SU-DHL-6 (cell line): ENCODE results near the gene MAPK10.

Experiments used
- H2AFZ ChIP-seq: fragments of 200-600 bp; sonication (generic); 2 replicates; pipeline ENCODE4 v1.6.1; 2014; ENCODE audit warnings: low read depth, mild to moderate bottlenecking, moderate library complexity, mixed read lengths, antibody characterized with exemption, low read length; ENCODE audit not compliant: severe bottlenecking
- H3F3A ChIP-seq: fragments of 200-600 bp; shearing (Covaris generic); 2 replicates; pipeline ENCODE4 v1.6.0; 2016; ENCODE audit warnings: antibody characterized with exemption, mild to moderate bottlenecking; ENCODE audit not compliant: insufficient read depth
- H3K27ac ChIP-seq: fragments of 200-600 bp; sonication (generic); 2 replicates; pipeline ENCODE4 v1.5.1; 2016; ENCODE audit warnings: low read depth, mild to moderate bottlenecking, low read length, moderate library complexity, mixed read lengths
- H3K27me3 ChIP-seq: fragments of 200-600 bp; sonication (generic), shearing (Covaris generic); 2 replicates; pipeline ENCODE4 v1.6.0; 2014; ENCODE audit warnings: mild to moderate bottlenecking, low read length
- H3K36me3 ChIP-seq: fragments of 200-600 bp; sonication (generic); 2 replicates; pipeline ENCODE4 v1.6.1; 2014; ENCODE audit warnings: mild to moderate bottlenecking, low read length, mixed read lengths
- H3K4me2 ChIP-seq: fragments of 300-600, 200-600 bp; shearing (Covaris generic), sonication (generic); 2 replicates; pipeline ENCODE4 v1.6.0; 2014; ENCODE audit warnings: low read length, low read depth, mild to moderate bottlenecking; ENCODE audit not compliant: poor library complexity, severe bottlenecking
- H3K4me3 ChIP-seq: fragments of 200-600 bp; sonication (generic); 2 replicates; pipeline ENCODE4 v1.5.1; 2014; ENCODE audit warnings: antibody characterized with exemption, low read length, mild to moderate bottlenecking, mixed read lengths; ENCODE audit not compliant: insufficient read depth, poor library complexity, severe bottlenecking
- H3K79me2 ChIP-seq: fragments of 200-600 bp; sonication (generic); 2 replicates; pipeline ENCODE4 v1.6.1; 2014; ENCODE audit warnings: mild to moderate bottlenecking, low read length, moderate library complexity; ENCODE audit not compliant: insufficient read depth
- H3K9ac ChIP-seq: fragments of 200-600 bp; sonication (generic); 2 replicates; pipeline ENCODE4 v1.7.0; 2014; ENCODE audit warnings: mild to moderate bottlenecking, low read length
- H3K9me2 ChIP-seq: fragments of 200-600 bp; sonication (generic); replicated peaks from 2 replicates; pipeline ENCODE4 v1.6.1; 2014; ENCODE audit warnings: low read length; ENCODE audit not compliant: insufficient read depth
- H3K9me3 ChIP-seq: fragments of 200-600 bp; sonication (generic); 2 replicates; pipeline ENCODE4 v1.6.1; 2014; ENCODE audit warnings: low read length, mixed read lengths; ENCODE audit not compliant: insufficient read depth
- H4K20me1 ChIP-seq: fragments of 200-600 bp; sonication (generic); 2 replicates; pipeline ENCODE4 v1.6.1; 2014; ENCODE audit warnings: low read depth, mild to moderate bottlenecking, antibody characterized with exemption, low read length, moderate library complexity, mixed read lengths
- CTCF ChIP-seq: fragments of 200-600 bp; sonication (generic); IDR thresholded peaks from one replicate; pipeline ENCODE4 v1.5.1; 2017; ENCODE audit warnings: antibody characterized with exemption, mild to moderate bottlenecking, low read length, moderate library complexity; ENCODE audit not compliant: insufficient read depth, poor library complexity, severe bottlenecking
- EZH2phosphoT487 ChIP-seq: fragments of 200-600 bp; sonication (generic), shearing (Covaris generic); conservative IDR thresholded peaks from 2 replicates; pipeline ENCODE4 v1.6.1; 2018; ENCODE audit warnings: mild to moderate bottlenecking, antibody characterized with exemption, low read length, moderate library complexity, mixed read lengths

MAPK10 gene

GRCh38 chr4:86033171-86033570 is 326.7 kb downstream of the MAPK10 start:
- Histone ChIP-seq H3F3A (no peaks in the 10 kb centered on the region), H3K27ac (no peak overlapping the region), H3K27me3 (no peaks in the 10 kb centered on the region), H3K36me3 (no peaks in the 10 kb centered on the region), H3K4me2 (no peak overlapping the region), H3K9me3 (no peaks in the 10 kb centered on the region), H3K9ac (no peak overlapping the region), H2AFZ (no peak overlapping the region), H4K20me1 (no peaks in the 10 kb centered on the region), H3K9me2 (no peaks in the 10 kb centered on the region), H3K4me3 (no peak overlapping the region), H3K79me2 (no peaks in the 10 kb centered on the region)
- TF ChIP-seq CTCF = no peak

GRCh38 chr4:86032476-86033022 is 327.3 kb downstream of the MAPK10 start:
- no peak overlapping the region for H3K4me2 ChIP-seq
- H3K36me3 ChIP-seq = no peaks in the 10 kb centered on the region
- TF ChIP-seq CTCF (no peak), EZH2phosphoT487 (no peak)
- H3K27ac ChIP-seq = no peak overlapping the region
- H3K9me2 ChIP-seq = no peaks in the 10 kb centered on the region
- H3K9me3 ChIP-seq = no peaks in the 10 kb centered on the region
- H4K20me1 ChIP-seq = no peaks in the 10 kb centered on the region
- H3K79me2 ChIP-seq = no peaks in the 10 kb centered on the region
- no peak overlapping the region for H3K9ac ChIP-seq
- no peaks in the 10 kb centered on the region for H3K27me3 ChIP-seq
- no peak overlapping the region for H2AFZ ChIP-seq
- H3K4me3 ChIP-seq = no peak overlapping the region
- no peaks in the 10 kb centered on the region for H3F3A ChIP-seq

GRCh38 chr4:86031927-86032326 is 327.9 kb downstream of the MAPK10 start:
- H3K9me2 ChIP-seq = no peaks in the 10 kb centered on the region
- H3K9me3 ChIP-seq = no peaks in the 10 kb centered on the region
- TF ChIP-seq EZH2phosphoT487 = no peak
- no peak for TF ChIP-seq CTCF
- no peaks in the 10 kb centered on the region for H3K36me3 ChIP-seq
- no peak overlapping the region for H3K4me3 ChIP-seq
- H3F3A ChIP-seq = no peaks in the 10 kb centered on the region
- no peak overlapping the region for H3K4me2 ChIP-seq
- no peak overlapping the region for H3K27ac ChIP-seq
- H3K9ac ChIP-seq = no peak overlapping the region
- H2AFZ ChIP-seq = no peak overlapping the region
- H3K27me3 ChIP-seq = no peaks in the 10 kb centered on the region
- no peaks in the 10 kb centered on the region for H4K20me1 ChIP-seq
- no peaks in the 10 kb centered on the region for H3K79me2 ChIP-seq
